VCaP (cell line): Measurements from ENCODE around the gene NUDT13.

ENCODE experiments used
- H3K27ac ChIP-seq: fragments of 450-650 bp; 2 replicates; pipeline ENCODE4 v1.5.1; 2017
- TF ChIP-seq, protein P1 (sequence below): fragments of 450-650 bp; conservative IDR thresholded peaks from 2 replicates; pipeline ENCODE4 v1.5.1; 2017; ENCODE audit warnings: mild to moderate bottlenecking, moderate library complexity

The NUDT13 gene

DNA sequence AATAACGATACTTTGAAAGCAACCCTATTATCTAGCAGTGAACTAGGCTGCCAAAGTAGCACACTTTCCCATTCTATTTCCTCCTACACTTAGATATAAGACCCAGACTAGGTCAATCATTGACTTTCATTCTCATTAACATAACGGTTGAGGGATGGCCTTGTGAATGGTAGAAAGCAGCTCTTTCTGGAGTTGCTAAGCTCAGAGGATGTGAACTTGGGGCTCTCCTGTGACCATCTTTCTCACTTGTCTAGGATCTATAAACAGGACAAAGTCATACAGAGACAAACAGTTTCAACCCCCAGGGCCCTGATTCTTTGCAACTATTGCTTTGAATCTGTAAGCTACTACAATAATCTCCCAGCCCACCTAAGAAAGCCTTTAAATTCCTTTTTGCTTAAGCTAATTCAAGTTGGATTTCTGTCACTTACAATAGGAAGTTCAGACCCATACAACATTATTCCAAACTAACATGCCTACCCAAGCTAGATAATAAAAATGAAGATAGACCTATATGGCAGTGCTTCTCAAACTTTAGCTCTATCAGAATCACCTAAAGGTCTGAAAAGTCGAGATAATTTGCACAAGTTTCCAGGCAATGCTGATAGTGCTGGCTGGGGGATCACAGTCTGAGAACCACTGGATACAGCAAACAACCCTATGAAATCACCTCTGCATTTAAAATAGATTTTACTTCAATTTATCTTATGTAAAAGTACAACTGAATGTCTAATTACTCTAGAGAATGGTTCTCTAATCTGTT is 30.3 kb upstream of the NUDT13 start:
- TF ChIP-seq, protein P1, sequence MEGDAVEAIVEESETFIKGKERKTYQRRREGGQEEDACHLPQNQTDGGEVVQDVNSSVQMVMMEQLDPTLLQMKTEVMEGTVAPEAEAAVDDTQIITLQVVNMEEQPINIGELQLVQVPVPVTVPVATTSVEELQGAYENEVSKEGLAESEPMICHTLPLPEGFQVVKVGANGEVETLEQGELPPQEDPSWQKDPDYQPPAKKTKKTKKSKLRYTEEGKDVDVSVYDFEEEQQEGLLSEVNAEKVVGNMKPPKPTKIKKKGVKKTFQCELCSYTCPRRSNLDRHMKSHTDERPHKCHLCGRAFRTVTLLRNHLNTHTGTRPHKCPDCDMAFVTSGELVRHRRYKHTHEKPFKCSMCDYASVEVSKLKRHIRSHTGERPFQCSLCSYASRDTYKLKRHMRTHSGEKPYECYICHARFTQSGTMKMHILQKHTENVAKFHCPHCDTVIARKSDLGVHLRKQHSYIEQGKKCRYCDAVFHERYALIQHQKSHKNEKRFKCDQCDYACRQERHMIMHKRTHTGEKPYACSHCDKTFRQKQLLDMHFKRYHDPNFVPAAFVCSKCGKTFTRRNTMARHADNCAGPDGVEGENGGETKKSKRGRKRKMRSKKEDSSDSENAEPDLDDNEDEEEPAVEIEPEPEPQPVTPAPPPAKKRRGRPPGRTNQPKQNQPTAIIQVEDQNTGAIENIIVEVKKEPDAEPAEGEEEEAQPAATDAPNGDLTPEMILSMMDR: no peak
- H3K27ac ChIP-seq: no peak overlapping the region

DNA sequence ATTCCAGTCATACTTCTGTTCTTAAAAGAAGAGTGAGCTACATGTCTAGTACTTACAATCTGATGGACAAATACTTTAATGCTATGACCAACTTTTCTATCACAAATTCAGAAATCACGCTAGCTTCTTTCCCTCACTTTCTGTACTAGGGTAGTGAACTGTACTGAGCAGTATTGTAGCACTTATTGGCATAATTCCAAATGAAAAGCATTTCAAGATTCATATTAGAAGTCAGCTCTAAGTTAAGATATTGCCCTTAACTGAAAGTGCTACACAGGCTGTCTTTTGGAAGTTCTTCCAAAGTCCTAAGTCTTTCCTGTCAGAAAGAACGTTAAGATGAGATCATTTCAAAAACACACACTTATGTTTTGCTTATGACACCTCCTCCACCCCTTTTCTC is 27.0 kb upstream of the NUDT13 start:
- no peak overlapping the region for H3K27ac ChIP-seq
- TF ChIP-seq, protein P1: no peak

GRCh38 chr10:73084209-73084608 is 26.0 kb upstream of the NUDT13 start:
- H3K27ac ChIP-seq: no peak overlapping the region
- TF ChIP-seq, protein P1: no peak

GRCh38 chr10:73086816-73087215 is 23.4 kb upstream of the NUDT13 start:
- TF ChIP-seq, protein P1: no peak
- peak overlapping the region; percentile 74 for H3K27ac ChIP-seq

DNA sequence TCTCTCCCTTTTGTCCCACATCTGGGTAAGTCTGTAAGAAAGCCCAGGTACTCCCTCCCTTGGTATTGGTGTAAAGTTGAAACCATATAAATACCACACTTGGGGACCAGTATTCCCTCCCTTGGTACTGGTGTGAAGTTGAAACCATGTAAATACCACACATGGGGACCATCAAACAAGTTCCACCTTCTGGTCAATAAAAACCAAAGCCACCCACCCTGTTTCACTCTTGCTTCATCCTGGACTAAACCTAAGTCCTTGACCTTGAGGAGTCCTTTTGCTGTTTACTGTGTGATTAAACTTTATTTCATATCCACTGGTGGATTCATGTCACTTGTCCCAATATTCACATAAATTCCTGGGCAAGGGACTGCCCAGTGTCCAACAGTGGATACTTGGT is 22.0 kb upstream of the NUDT13 start:
- peak overlapping the region; percentile 74; the same call in 1 of the 2 replicates for H3K27ac ChIP-seq
- TF ChIP-seq, protein P1: no peak

DNA sequence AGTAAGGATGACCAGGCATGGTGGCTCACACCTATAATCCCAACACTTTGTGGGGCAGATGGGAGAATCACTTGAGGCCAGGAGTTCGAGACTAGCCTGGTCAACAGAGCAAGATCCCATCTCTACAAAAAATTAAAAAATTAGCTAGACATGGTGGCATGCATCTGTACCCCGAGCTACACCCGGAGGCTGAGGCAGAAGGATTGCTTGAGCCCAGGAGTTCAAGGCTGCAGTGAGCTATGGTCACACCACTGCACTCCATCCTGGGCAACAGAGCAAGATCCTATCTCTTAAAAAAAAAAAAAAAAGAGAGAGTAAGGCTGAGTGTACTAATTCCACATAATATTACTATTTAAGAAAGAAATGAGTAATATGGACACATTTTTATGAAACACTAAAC is 17.4 kb upstream of the NUDT13 start:
- TF ChIP-seq, protein P1: no peak
- no peak overlapping the region for H3K27ac ChIP-seq

- TF ChIP-seq, protein P1: no peak
- peak overlapping the region; percentile 92 for H3K27ac ChIP-seq
Observed at GRCh38 chr10:73093922-73094850, 16.1 kb upstream of the NUDT13 start.
